GM12873 (cell line): ENCODE results near the gene FTSJ3.
"Not testable (repeated sequence)": the region's sequence is repeated elsewhere in the genome, so short reads cannot be mapped to it uniquely, and the experiment has no call there.

Experiments
- TF ChIP-seq, protein P1 (sequence below): IDR thresholded peaks from 2 replicates; pipeline ENCODE4 v1.5.1; 2012; ENCODE audit warnings: low read depth, mild to moderate bottlenecking, moderate library complexity, low read length, control low read depth; ENCODE audit not compliant: insufficient read depth; ENCODE audit errors: missing control alignments

The FTSJ3 gene, protein sequence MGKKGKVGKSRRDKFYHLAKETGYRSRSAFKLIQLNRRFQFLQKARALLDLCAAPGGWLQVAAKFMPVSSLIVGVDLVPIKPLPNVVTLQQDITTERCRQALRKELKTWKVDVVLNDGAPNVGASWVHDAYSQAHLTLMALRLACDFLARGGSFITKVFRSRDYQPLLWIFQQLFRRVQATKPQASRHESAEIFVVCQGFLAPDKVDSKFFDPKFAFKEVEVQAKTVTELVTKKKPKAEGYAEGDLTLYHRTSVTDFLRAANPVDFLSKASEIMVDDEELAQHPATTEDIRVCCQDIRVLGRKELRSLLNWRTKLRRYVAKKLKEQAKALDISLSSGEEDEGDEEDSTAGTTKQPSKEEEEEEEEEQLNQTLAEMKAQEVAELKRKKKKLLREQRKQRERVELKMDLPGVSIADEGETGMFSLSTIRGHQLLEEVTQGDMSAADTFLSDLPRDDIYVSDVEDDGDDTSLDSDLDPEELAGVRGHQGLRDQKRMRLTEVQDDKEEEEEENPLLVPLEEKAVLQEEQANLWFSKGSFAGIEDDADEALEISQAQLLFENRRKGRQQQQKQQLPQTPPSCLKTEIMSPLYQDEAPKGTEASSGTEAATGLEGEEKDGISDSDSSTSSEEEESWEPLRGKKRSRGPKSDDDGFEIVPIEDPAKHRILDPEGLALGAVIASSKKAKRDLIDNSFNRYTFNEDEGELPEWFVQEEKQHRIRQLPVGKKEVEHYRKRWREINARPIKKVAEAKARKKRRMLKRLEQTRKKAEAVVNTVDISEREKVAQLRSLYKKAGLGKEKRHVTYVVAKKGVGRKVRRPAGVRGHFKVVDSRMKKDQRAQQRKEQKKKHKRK

DNA sequence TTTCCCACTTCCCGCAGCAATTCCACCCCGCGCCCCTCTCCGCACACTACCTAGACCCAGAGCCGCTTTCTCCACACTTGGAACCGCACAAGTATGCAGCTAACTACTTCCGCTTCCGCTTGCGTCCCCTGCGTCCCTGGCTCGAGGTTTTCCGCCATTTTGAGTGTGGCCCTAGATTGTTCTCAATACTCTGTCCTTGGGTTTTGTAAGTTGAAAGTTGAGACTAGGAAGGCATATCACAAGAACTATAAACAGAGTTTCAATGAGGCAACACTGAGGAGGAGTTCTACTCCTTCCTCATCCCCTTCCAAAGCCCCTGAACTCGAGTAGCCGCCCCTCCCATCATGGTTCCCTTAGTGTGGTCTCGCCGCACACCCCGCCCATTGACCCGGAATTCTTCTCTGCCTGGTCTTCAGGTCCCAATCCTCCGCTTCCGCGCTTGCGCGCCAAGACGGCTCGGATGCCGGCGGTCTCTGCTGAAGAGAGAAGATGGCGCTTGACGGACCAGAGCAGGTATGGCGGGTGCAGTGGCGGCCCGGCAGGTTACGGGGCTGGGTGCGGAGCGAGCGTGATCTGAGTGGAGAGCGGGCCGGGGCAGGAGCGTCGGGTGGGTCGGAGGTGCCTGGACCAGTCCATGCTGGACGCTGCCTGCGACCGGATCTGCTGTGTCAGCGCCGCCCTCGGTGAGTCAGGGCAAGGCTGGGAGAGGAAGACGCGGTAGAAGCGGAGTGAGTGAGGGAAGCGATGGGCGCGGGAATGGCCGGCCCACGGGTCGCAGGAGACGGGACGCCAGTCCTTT lies at the start of gene FTSJ3, which contains the start of gene PSMC5:
TSS of gene FTSJ3 (minus strand) at position 662 of the 799 bp plus-strand sequence. CDS start 761 bp downstream, outside the sequence.
TSS of gene PSMC5 (plus strand) at position 430 of the 799 bp plus-strand sequence. CDS start at position 490, 60 bp downstream.
- TF ChIP-seq, protein P1, sequence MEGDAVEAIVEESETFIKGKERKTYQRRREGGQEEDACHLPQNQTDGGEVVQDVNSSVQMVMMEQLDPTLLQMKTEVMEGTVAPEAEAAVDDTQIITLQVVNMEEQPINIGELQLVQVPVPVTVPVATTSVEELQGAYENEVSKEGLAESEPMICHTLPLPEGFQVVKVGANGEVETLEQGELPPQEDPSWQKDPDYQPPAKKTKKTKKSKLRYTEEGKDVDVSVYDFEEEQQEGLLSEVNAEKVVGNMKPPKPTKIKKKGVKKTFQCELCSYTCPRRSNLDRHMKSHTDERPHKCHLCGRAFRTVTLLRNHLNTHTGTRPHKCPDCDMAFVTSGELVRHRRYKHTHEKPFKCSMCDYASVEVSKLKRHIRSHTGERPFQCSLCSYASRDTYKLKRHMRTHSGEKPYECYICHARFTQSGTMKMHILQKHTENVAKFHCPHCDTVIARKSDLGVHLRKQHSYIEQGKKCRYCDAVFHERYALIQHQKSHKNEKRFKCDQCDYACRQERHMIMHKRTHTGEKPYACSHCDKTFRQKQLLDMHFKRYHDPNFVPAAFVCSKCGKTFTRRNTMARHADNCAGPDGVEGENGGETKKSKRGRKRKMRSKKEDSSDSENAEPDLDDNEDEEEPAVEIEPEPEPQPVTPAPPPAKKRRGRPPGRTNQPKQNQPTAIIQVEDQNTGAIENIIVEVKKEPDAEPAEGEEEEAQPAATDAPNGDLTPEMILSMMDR: peak; percentile 75

DNA sequence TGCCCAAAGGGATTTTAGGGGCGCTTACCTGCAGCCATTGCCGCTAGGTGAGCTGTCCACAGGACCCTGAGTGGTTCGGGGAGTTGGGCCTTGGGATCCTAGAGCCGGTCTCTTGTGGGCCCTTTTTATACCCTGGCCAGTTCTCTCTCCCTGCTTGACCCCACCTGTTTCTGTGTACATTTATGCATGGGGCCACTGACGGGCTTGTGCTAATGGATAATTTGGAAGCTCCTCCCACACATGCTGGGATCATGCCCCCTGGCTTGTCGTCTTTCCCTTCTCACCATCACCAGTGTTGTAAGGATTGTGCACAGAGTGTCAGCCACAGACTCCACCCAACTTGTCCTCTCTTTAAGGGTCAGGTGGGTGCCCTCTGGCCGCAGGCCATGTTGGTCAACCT lies 46.1 kb upstream of the FTSJ3 start, which contains the start of gene CSH2:
TSS of gene CSH2 (minus strand) at position 101 of the 400 bp plus-strand sequence. CDS start at position 38, 63 bp downstream.
- TF ChIP-seq, protein P1: not testable (repeated sequence)

DNA sequence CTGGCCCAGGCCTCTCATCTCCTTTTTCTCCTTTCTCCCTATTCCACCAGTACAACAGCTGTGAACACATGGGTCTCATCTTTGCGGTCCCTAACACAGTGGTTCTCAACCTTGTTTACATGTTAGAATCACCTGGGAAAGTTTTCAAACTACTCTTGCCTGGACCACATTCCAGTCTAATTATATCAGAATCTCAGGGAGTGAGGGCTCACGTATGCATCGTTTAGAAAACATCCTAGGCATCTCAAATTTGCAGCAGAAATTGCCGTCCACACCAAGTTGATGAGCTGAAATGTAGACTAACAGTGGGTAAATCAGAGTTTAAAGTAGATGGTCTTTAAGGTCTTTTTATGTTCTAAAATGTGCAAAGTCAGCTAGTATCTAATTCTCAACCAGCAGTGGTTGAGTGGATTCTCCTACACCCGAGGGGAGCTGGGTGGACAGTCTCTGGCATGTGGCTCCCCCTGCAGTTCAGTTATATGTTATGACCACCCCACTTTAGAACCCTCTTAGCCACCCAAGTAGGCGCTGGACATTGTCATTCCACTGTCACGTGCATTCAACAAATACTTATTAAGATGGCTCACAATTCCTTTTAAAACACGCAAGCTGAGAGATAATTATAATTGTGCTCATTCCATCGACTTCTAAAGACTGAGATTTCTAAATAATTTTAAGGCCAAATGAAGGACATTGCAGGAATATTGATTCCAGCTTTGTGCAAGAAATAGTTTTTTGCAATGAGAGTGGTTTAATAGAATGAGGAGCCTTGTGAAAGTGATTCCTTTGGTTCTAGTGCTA lies 42.2 kb upstream of the FTSJ3 start:
- TF ChIP-seq, protein P1: peak; percentile 39

DNA sequence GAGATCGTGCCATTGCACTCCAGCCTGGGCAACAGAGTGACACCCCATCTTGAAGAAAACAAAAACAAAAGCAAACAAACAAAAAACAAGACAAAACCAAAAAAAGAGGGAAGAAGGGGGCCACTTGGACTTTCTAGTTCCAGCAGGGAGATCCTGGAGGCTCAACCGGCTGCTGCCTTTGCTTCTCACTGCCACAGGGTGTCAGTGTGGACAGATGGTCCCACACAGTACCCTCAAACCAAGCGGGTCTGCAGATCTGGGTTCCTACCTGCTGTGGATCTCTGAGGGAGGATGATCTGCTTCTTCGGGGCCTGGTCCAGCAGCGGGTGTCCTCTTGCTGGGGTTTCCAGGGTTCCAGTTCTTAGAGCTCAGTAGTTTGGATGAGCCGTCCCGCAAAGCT lies 39.2 kb upstream of the FTSJ3 start:
- TF ChIP-seq, protein P1: peak; percentile 25

DNA sequence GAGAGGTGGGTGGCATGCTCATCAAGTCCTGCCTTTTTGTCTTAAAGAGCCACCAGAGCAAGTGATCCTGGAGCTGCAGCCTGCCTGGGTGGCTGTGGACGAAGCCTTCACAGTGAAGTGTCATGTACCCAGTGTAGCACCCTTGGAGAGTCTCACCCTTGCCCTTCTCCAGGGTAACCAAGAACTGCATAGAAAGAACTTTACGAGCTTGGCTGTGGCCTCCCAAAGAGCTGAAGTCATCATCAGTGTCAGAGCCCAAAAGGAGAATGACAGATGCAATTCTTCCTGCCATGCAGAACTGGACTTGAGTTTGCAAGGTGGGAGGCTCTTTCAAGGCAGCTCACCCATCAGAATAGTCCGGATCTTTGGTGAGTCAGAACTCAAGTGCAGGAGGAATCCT lies 31.8 kb upstream of the FTSJ3 start:
- TF ChIP-seq, protein P1: no peak

DNA sequence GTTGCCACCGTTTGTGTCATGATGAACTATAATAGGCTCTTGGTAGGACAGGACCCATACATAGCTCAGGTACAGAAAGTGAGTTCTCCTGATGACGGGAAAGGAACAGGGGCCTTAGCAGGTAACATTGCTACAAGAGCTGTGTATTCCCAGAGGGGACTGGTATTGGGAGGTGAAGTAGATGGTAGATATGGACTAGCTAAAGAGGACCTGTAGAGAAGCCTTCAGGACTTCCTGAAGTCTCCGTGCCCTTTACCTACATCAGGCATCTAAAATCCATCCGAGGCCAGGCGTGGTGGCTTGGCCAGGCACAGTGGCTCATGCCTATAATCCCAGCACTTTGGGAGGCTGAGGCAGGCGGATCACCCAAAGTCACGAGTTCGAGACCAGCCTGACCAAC lies 27.7 kb upstream of the FTSJ3 start:
- TF ChIP-seq, protein P1: no peak
